Measurements from ENCODE around the gene PPM1N. TPM values are rescaled to one million over a fixed set of nuclear protein-coding genes. Genes with fewer than 3 reads are reported as not detected.

Gene PPM1N
- total RNA-seq, 1 experiment from 2014 or later, result 5.2 TPM

- POLR2A ChIA-PET, result interaction anchor here (1.1 kb wide), 1 partner anchor 30 kb away, joined by 4 read pairs; no protein-coding TSS in a partner anchor
- 0 out of 4 replicates have a peak overlapping the region, but pooled peaks of 1 of the 2 experiments have one; percentile 11 for H3K4me3 ChIP-seq (replicated peaks in 1 of 2; ENCODE audit: low read depth in 1 of 2, low read length in 2 of 2)
- no peaks in the 10 kb centered on the region for H4K20me1 ChIP-seq (ENCODE audit: insufficient read depth)
- BruUV-seq (replicated peaks), result no TSS peak
- intact Hi-C loops (cut with micrococcal nuclease), result no loop called here
- ATAC-seq, result peak; percentile 55
- no peak overlapping the region for H2AFZ ChIP-seq (ENCODE audit: low read depth, low read length, poor library complexity, severe bottlenecking)
- CTCF ChIA-PET, result interaction anchor here (1.0 to 1.4 kb wide), 2 partner anchors 13 to 30 kb away, joined by 4 to 5 read pairs; no protein-coding TSS in a partner anchor
- H3K4me1 ChIP-seq (ENCODE audit: control insufficient read depth in 1 of 2, insufficient read depth in 2 of 2, low read length in 2 of 2), result peaks cover 18 to 33% of the 10 kb centered on the region in 2 experiments; a peak in 3 of 4 replicates
- H3K9ac ChIP-seq (ENCODE audit: low read length), result no peak overlapping the region
- H3K27me3 ChIP-seq (ENCODE audit: insufficient read depth, low read length), result no peaks in the 10 kb centered on the region
- peak overlapping the region; percentile 61 for H3K4me2 ChIP-seq (ENCODE audit: low read length)
- no peak for TF ChIP-seq SIN3A (IDR thresholded peaks at IDR 0.05; ENCODE audit: low read depth)
- TF ChIP-seq TCF7L2 (IDR thresholded peaks at IDR 0.05; ENCODE audit: borderline replicate concordance, extremely low read depth, insufficient read depth, insufficient read length), result no peak
- no peak for TF ChIP-seq ZFX (IDR thresholded peaks at IDR 0.05)
- no peak for TF ChIP-seq RAD21 (IDR thresholded peaks at IDR 0.05; ENCODE audit: low read depth)
- TF ChIP-seq ELF1 (IDR thresholded peaks at IDR 0.05; ENCODE audit: borderline replicate concordance, low read depth), result no peak
- peak; percentile 42 for TF ChIP-seq SP1 (IDR thresholded peaks at IDR 0.05; ENCODE audit: low read depth)
- TF ChIP-seq SRF (IDR thresholded peaks at IDR 0.05; ENCODE audit: low read depth), result no peak
- TF ChIP-seq FOSL1 (IDR thresholded peaks at IDR 0.05; ENCODE audit: low read depth), result peak; percentile 50; the same call in 1 of the 2 replicates
- TF ChIP-seq JUND (IDR thresholded peaks at IDR 0.05), result peak; percentile 73
- TF ChIP-seq MAX (IDR thresholded peaks at IDR 0.05), result no peak; the same call in 1 of the 2 replicates
- TF ChIP-seq EGR1 (IDR thresholded peaks at IDR 0.05; ENCODE audit: low read depth), result no peak
- no peak for TF ChIP-seq CBX3 (IDR thresholded peaks at IDR 0.05; ENCODE audit: low read depth)
- peak overlapping the region; percentile 40; the same call in 1 of the 2 replicates for H3K27ac ChIP-seq (ENCODE audit: low read depth, low read length)
- H3K36me3 ChIP-seq (ENCODE audit: control insufficient read depth in 1 of 2, insufficient read depth in 2 of 2, low read length in 2 of 2), result peaks cover 20 to 26% of the 10 kb centered on the region in 2 experiments
- no peaks in the 10 kb centered on the region for H3K9me2 ChIP-seq (ENCODE audit: insufficient read depth)
- DNase-seq (ENCODE audit: low read depth, low spot score), result no peak
- H3K79me2 ChIP-seq (ENCODE audit: insufficient read depth, low read length), result no peaks in the 10 kb centered on the region; the same call in 1 of the 2 replicates
- RAD21 ChIA-PET (ENCODE audit: low non-redundant PET in 1 of 2, low total read pairs in 2 of 2, uncharacterized antibody in 2 of 2, unreplicated experiment in 2 of 2), result no interaction called here
- H3K9me3 ChIP-seq (ENCODE audit: control insufficient read depth in 1 of 2, insufficient read depth in 1 of 2, low read depth in 1 of 2, low read length in 2 of 2), result no peaks in the 10 kb centered on the region
These were observed 30.0 kb downstream of the PPM1N start for GRCh38 chr19:45528149-45528743.
